Heart left ventricle (tissue), 16 donors: ENCODE data around the gene METRNL. TPM values are rescaled to one million over a fixed set of nuclear protein-coding genes. Genes with fewer than 3 reads are reported as not detected.
A peak's percentile ranks its signal among the peaks of the same experiment; 100 is the strongest.

Experiments
- ATAC-seq, 4 donors: fragments of 200-7000 bp; cut with Tn5 transposase; one replicate each; pipeline ENCODE4 v1.9.1; 2020 to 2022; ENCODE audit warnings: moderate library complexity in 4 of 4, mild to moderate bottlenecking in 3 of 4, moderate number of reproducible peaks in 1 of 4
- DNase-seq, 5 donors: peaks; one replicate each; pipeline ENCODE4 v3.0.0-alpha.2; 2020
- H3K27ac ChIP-seq, 12 donors: fragments of 200-600 bp; sonication (generic) in 4 of 12; one replicate each; pipeline versions ENCODE4 v1.5.0 to v1.8.0; 2016 to 2022; ENCODE audit warnings: mild to moderate bottlenecking in 2 of 12
- H3K27me3 ChIP-seq, 9 donors: fragments of 200-600 bp; sonication (generic) in 2 of 9; one replicate each; pipeline versions ENCODE4 v1.5.1 to v1.8.0; 2016 to 2022; ENCODE audit warnings: mild to moderate bottlenecking in 3 of 9
- H3K36me3 ChIP-seq, 9 donors: fragments of 200-600 bp; sonication (generic) in 2 of 9; one replicate each; pipeline versions ENCODE4 v1.5.0 to v1.8.0; 2018 to 2022; ENCODE audit warnings: mild to moderate bottlenecking in 2 of 9
- H3K4me1 ChIP-seq, 12 donors: fragments of 200-600 bp; sonication (generic) in 4 of 12; one replicate each; pipeline versions ENCODE4 v1.5.0 to v1.8.0; 2016 to 2022; ENCODE audit warnings: mild to moderate bottlenecking in 3 of 12
- H3K4me3 ChIP-seq, 12 donors: fragments of 200-600 bp; sonication (generic) in 4 of 12; one replicate each; pipeline versions ENCODE4 v1.5.0 to v1.8.0; 2017 to 2022; ENCODE audit warnings: mild to moderate bottlenecking in 9 of 12, moderate library complexity in 4 of 12
- H3K9me3 ChIP-seq, 12 donors: fragments of 200-600 bp; sonication (generic) in 4 of 12; one replicate each; pipeline versions ENCODE4 v1.5.0 to v1.8.0; 2016 to 2022; ENCODE audit warnings: mild to moderate bottlenecking in 1 of 12
- POLR2A ChIP-seq, 2 donors: fragments of 450-650 bp; IDR thresholded peaks; one replicate each; pipeline ENCODE4 v1.6.1; 2017; ENCODE audit warnings: antibody characterized with exemption in 2 of 2, mild to moderate bottlenecking in 2 of 2, moderate library complexity in 2 of 2
- WGBS, 4 donors: extraction: QIAGEN DNeasy Blood & Tissue Kit in 2 of 4; methylation state at CpG; one replicate each; pipeline versions ENCODE4 v1.1.5 to v1.1.7; 2013 to 2018; 5-methylcytosine and 5-hydroxymethylcytosine counted together
- intact Hi-C, 10 donors: fragments of 100-400 bp; cut with DNase I; formaldehyde crosslinking; loops; one replicate each; pipeline versions ENCODE4 v1.11.1 to v1.14.2; 2022
- polyA plus RNA-seq, 2 donors: library from polyadenylated mRNA; stranded (reverse); fragments of 200-250 nt; gene quantifications; one replicate each; pipeline ENCODE4 v1.2.3, GENCODE V29; 2013
- total RNA-seq, 9 donors: library from RNA; depleted of rRNA in 2 of 9; stranded (reverse); fragments of >200 nt in 2 of 9; fragmentation: NEBNext Ultra II Directional in 3 of 9; extraction: Animal tissue kit (Norgen Biotek cat#: 25700) in 3 of 9; gene quantifications; one replicate each; pipeline versions ENCODE4 v1.1.0 to v1.2.4, GENCODE V29; 2016 to 2023
- TF ChIP-seq, protein P1 (sequence below), 12 donors: fragments of 200-600 bp; sonication (generic) in 4 of 12; IDR thresholded peaks; one replicate each; pipeline versions ENCODE4 v1.5.0 to v1.8.0; 2018 to 2022; ENCODE audit warnings: antibody characterized with exemption in 12 of 12, mild to moderate bottlenecking in 5 of 12
- donor health status: ischemic (EF 13 %, LVEDD 7.1; RV severe dilation, severe dysfunction).
- donor health status: healthy with polysubstance abuse.
- donor health status: DM: no; HTN: yes; CAD: no.
- donor health status: DM: no; HTN: no; CAD: no.
- donor health status: ischemic (EF 25% LVEDD 6.9; RV normal size, moderate dysfunction).
- donor health status: ischemic (EF 25% LVEDD 5.7; RV mildly dilated, moderate dysfunction).
- donor health status: healthy.
- donor health status: DM: yes; HTN: yes; CAD: no.
- donor health status: ischemic (EF 35%, LVEDD 5.7; RV mildly dilated, moderate dysfunction).
- donor health status: nonischemic (EF 11% LVEDD 7.7; RV severe dilation, severe dysfunction).
- donor health status: DM: yes; HTN: yes; CAD: no.
- donor health status: PGD.
- donor health status: ischemic (EF 29% LVEDD 5.4; RV normal size, mild dysfunction).
- donor health status: nonischemic (EF 23%, LVEDD 6.1; RV moderate dilation, normal function).

METRNL gene
- total and polyA plus RNA-seq, 11 donors, result 59.4 to 144 (median 79.5) TPM

- 26 to 43% (median 39%) methylated on average over 7 to 12 of the region's 12 CpGs for WGBS, 4 donors
- peaks cover 0 to 17% (median 0%) of the 10 kb centered on the region in 9 donors for H3K27me3 ChIP-seq
- peak overlapping the region in 11 of 12 donors; percentile 20 to 86 (median 75) for H3K27ac ChIP-seq
- H3K36me3 ChIP-seq, result peaks cover 0 to 22% (median 21%) of the 10 kb centered on the region in 9 donors
- TF ChIP-seq POLR2A (IDR thresholded peaks at IDR 0.05), result no peak
- TF ChIP-seq, protein P1, sequence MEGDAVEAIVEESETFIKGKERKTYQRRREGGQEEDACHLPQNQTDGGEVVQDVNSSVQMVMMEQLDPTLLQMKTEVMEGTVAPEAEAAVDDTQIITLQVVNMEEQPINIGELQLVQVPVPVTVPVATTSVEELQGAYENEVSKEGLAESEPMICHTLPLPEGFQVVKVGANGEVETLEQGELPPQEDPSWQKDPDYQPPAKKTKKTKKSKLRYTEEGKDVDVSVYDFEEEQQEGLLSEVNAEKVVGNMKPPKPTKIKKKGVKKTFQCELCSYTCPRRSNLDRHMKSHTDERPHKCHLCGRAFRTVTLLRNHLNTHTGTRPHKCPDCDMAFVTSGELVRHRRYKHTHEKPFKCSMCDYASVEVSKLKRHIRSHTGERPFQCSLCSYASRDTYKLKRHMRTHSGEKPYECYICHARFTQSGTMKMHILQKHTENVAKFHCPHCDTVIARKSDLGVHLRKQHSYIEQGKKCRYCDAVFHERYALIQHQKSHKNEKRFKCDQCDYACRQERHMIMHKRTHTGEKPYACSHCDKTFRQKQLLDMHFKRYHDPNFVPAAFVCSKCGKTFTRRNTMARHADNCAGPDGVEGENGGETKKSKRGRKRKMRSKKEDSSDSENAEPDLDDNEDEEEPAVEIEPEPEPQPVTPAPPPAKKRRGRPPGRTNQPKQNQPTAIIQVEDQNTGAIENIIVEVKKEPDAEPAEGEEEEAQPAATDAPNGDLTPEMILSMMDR (IDR thresholded peaks at IDR 0.05), result no peak
- peaks cover 0 to 45% (median 36%) of the 10 kb centered on the region in 12 donors for H3K4me1 ChIP-seq
- intact Hi-C loops, result no loop called here
- ATAC-seq (peak in 3 of 4 donors; percentile 0 to 7 (median 3)), DNase-seq (no peak)
- H3K4me3 ChIP-seq, result peak overlapping the region in 8 of 12 donors; percentile 29 to 51 (median 36)
- H3K9me3 ChIP-seq, result no peaks in the 10 kb centered on the region
Observed at GRCh38 chr17:83099086-83099555, 19.7 kb downstream of the METRNL start.

DNA sequence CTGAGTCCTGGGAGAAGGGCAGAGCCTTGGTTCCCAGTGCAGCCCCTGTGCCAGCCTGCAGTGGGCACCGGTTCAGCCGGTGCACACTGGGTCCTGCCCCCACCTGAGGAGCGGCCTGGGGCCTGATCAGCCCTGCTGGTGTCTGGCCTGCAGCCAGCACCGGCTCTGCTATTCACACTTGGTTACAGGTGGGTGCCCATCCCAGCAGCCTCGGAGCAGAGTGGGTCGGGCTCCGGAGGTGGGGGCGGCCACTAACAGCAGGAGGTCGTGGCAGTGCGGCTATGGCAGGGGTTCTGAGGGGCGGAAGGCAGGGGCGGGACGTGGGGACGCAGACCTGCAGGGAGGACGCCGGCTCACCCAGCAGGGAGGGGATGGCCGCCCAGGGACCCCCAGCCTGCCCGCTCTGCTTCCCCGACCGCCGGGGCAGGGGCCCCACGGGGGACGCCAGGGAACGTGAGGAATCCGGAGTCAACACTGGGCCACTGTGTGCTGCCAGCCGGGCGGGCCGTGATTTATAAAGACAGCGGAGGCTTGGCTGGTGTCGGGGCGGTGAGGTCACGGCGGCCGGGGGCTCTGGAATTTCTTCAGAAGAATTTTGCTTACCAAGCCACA, 20.3 kb downstream of the METRNL start:
- peak overlapping the region in 11 of 12 donors; percentile 20 to 86 (median 75) for H3K27ac ChIP-seq
- intact Hi-C loops, result no loop called here
- no peaks in the 10 kb centered on the region for H3K9me3 ChIP-seq
- peaks cover 0 to 17% (median 0%) of the 10 kb centered on the region in 9 donors for H3K27me3 ChIP-seq
- peak overlapping the region in 11 of 12 donors; percentile 9 to 51 (median 31) for H3K4me3 ChIP-seq
- DNase-seq (peak in 1 of 5 donors; percentile 75), ATAC-seq (peak in 3 of 4 donors; percentile 10 to 42 (median 38))
- TF ChIP-seq, protein P1 (IDR thresholded peaks at IDR 0.05), result no peak
- TF ChIP-seq POLR2A (IDR thresholded peaks at IDR 0.05), result peak in 1 of 2 donors; percentile 16
- H3K4me1 ChIP-seq, result peaks cover 0 to 46% (median 36%) of the 10 kb centered on the region in 12 donors
- WGBS, 4 donors, result 4 to 7% (median 6%) methylated on average over 18 to 34 of the region's 34 CpGs
- H3K36me3 ChIP-seq, result peaks cover 0 to 17% (median 15%) of the 10 kb centered on the region in 9 donors

DNA sequence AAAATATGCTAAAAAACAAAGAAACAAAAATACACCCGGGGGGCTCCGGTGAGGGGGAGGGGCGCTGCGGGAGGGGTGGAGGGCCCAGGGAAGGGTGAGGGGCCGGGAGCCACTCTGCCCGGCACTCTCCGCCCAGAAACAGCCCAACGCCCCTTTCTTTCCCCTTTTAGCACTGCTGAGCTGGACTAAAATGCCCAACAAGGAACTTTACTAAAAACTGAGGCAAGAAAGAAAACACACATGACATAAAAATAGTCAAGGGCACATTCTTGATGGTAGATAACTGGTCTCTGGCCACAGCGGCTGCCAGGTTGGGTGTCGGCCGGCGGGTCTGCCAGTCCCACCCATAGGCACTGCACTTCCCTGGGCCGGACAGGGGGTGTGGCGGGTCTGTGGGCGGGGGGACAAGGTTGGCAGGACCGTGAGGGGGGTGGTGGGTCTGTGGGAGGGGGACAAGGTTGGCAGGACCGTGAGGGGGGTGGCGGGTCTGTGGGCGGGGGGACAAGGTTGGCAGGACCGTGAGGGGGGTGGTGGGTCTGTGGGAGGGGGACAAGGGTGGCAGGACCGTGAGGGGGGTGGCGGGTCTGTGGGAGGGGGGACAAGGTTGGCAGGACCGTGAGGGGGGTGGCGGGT, 20.9 kb downstream of the METRNL start:
- H3K9me3 ChIP-seq, result no peaks in the 10 kb centered on the region
- peaks cover 0 to 46% (median 36%) of the 10 kb centered on the region in 12 donors for H3K4me1 ChIP-seq
- 10 to 24% (median 18%) methylated on average over 16 to 24 of the region's 24 CpGs for WGBS, 4 donors
- H3K27me3 ChIP-seq, result peaks cover 0 to 17% (median 0%) of the 10 kb centered on the region in 9 donors
- peak overlapping the region in 11 of 12 donors; percentile 20 to 86 (median 75) for H3K27ac ChIP-seq
- no peak for TF ChIP-seq POLR2A (IDR thresholded peaks at IDR 0.05)
- TF ChIP-seq, protein P1 (IDR thresholded peaks at IDR 0.05), result no peak
- peak in 2 of 4 donors; percentile 7 to 37 for ATAC-seq
- H3K4me3 ChIP-seq, result peak overlapping the region in 11 of 12 donors; percentile 9 to 51 (median 31)
- H3K36me3 ChIP-seq, result peaks cover 0 to 10% (median 9%) of the 10 kb centered on the region in 9 donors
- intact Hi-C loops, result no loop called here
- peak in 1 of 5 donors; percentile 82 for DNase-seq

- DNase-seq, result no peak
- TF ChIP-seq, protein P1 (IDR thresholded peaks at IDR 0.05), result no peak
- no peak for TF ChIP-seq POLR2A (IDR thresholded peaks at IDR 0.05)
- peak overlapping the region in 10 of 12 donors; percentile 12 to 77 (median 54) for H3K27ac ChIP-seq
- H3K4me1 ChIP-seq, result peaks cover 0 to 49% (median 36%) of the 10 kb centered on the region in 12 donors
- no peak for ATAC-seq
- no peak overlapping the region for H3K4me3 ChIP-seq
- WGBS, 4 donors, result 29 to 44% (median 37%) methylated on average over 22 of the region's 22 CpGs
- intact Hi-C loops, result no loop called here
- peaks cover 0 to 4% (median 3%) of the 10 kb centered on the region in 9 donors for H3K36me3 ChIP-seq
- H3K27me3 ChIP-seq, result peaks cover 0 to 17% (median 0%) of the 10 kb centered on the region in 9 donors
- H3K9me3 ChIP-seq, result no peaks in the 10 kb centered on the region
Observed at GRCh38 chr17:83100853-83101391, 21.5 kb downstream of the METRNL start.
